Body of pancreas (tissue), 4 donors: ENCODE data around the gene TBX21.

Experiments used
- CTCF ChIP-seq, 7 experiments: fragments of 450-650 bp in 4 of 7; fragments of 200-600 bp in 3 of 7; sonication (generic) in 3 of 7; IDR thresholded peaks; one replicate each; pipeline ENCODE4 v1.5.1; 2016 to 2019; ENCODE audit warnings: antibody characterized with exemption in 7 of 7
- POLR2A ChIP-seq, 3 donors: fragments of 450-650 bp; IDR thresholded peaks; one replicate each; pipeline ENCODE4 v1.6.1; 2016; ENCODE audit warnings: antibody characterized with exemption in 3 of 3, mild to moderate bottlenecking in 2 of 3

GRCh38 chr17:47684535-47685193 lies 48.4 kb upstream of the TBX21 start:
- no peak for TF ChIP-seq CTCF (IDR thresholded peaks at IDR 0.05)
- no peak for TF ChIP-seq POLR2A (IDR thresholded peaks at IDR 0.05)
